AG10803 (cell line): Measurements from ENCODE around the gene MEF2D.

Source experiments
- DNase-seq: peaks from one replicate; pipeline ENCODE4 v3.0.0; 2010; ENCODE audit warnings: low read depth
- H3K4me3 ChIP-seq: 2 replicates; pipeline ENCODE4 v1.5.1; 2011; ENCODE audit warnings: mild to moderate bottlenecking, low read length, control low read depth
- CTCF ChIP-seq: conservative IDR thresholded peaks from 2 replicates; pipeline ENCODE4 v1.5.1; 2011; ENCODE audit warnings: mild to moderate bottlenecking, low read length, control low read depth, inconsistent platforms

The MEF2D gene

DNA sequence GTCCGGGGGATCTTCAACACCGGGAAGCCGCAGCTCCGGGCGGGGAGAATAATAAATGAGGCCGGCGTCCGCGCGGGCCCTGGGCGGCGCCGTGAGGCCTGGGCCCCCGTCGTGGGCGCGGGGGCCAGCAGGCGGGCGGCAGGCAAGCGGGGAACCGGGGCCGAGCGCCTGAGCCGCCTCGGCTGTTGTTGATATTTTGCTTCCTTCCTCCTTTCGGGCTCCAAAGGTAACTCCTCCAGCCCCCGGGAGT, at the start of gene MEF2D:
Gene MEF2D (minus strand): TSS at position 233 of the 250 bp plus-strand sequence. CDS start 17,483 bp downstream, outside the sequence.
- no peak for DNase-seq

DNA sequence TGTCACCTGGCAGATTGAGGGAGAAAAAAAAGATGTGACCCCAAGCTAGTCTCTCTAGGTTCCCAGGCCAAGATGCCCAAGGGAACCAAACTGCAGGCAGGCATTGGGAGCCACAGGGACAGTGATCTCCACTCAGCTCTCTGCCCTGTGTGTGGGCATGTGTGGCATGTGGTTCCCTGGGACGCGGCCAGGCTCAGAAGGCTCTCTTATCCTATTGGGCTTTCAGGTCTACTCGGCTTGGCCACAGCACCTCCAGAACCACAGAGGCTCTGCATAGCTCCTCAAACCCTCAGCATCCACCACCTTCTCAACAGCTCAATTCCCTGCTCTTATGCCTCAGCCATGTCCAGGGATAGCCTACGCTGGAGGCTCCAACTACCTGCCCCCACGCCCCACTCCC, 49.8 kb upstream of the MEF2D start:
- no peak for TF ChIP-seq CTCF
- no peak overlapping the region for H3K4me3 ChIP-seq
- DNase-seq = no peak

More for the DNA sequence above, at the start of gene MEF2D:
- peak within 1 kb of the TSS; percentile 97 for H3K4me3 ChIP-seq
- no peak for TF ChIP-seq CTCF

- H3K4me3 ChIP-seq = no peak overlapping the region
- TF ChIP-seq CTCF = no peak
- no peak for DNase-seq
Measured at GRCh38 chr1:156549831-156550230, 49.3 kb upstream of the MEF2D start.

DNA sequence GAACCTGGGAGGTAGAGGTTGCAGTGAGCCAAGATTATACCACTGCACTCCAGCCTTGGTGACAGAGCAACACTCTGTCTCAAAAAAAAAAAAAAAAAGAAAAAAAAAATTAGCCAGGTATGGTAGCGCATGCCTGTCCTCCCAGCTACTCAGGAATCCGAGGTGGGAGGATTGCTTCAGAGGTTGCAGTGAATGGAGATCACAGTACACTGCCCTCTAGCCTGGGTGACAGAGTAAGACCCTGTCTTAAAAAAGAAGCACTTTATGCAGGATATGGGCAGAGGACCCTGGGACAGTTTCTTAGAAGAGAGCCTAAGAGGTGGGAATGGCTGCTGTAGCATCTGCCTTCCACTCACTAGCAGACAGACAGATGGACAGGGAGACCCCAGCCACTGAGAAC, 48.8 kb upstream of the MEF2D start:
- TF ChIP-seq CTCF = no peak; the same call in 1 of the 2 replicates
- H3K4me3 ChIP-seq = no peak overlapping the region
- no peak for DNase-seq

DNA sequence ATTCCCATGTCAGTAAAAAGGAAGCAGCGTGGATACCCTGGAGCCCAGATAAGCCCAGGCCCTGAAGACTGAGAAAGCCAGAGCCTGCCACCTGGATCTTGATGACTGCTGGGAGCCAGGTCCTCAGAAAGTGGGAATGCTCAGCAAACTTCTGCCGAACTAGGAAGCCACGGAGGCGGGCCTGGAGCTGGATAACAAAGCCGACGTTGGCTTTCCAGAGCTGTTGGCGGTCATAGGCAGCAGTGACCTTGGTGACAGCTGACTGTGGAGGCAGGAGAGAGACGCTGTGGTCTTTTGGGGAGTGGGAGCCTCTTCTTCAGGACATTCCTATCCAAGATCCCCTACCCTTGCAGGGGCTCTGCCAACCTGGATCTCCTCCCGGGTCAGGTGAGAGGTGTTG, 47.4 kb upstream of the MEF2D start:
- no peak overlapping the region for H3K4me3 ChIP-seq
- TF ChIP-seq CTCF = no peak
- no peak for DNase-seq

- no peak for TF ChIP-seq CTCF
- no peak for DNase-seq
- H3K4me3 ChIP-seq = no peak overlapping the region
Measured at GRCh38 chr1:156547434-156547833, 46.9 kb upstream of the MEF2D start.

DNA sequence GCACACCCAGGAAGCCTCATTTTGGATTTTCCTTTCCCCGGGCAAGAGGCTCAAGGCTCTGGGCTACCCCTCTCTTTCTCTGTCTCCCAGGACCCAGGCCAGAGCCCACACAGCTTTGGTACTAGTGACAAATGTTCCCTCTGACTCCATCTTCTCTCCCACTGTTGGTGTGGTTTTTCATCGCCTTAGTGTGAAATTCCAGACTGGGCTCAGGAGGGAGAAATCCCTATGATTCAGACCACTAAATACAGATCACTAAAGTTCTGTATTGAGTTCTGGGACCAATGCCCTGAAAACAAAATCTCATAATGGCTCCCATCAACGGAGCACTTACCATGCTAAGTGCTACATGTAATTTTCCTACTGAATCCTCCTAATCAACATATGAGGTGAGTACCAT, 45.7 kb upstream of the MEF2D start:
- DNase-seq = no peak
- no peak overlapping the region for H3K4me3 ChIP-seq
- no peak for TF ChIP-seq CTCF
